ENCODE results near the gene FHIT. TPM values are rescaled to one million over a fixed set of nuclear protein-coding genes. Genes with fewer than 3 reads are reported as not detected.
"Not testable (repeated sequence)": the region's sequence is repeated elsewhere in the genome, so short reads cannot be mapped to it uniquely, and the experiment has no call there.

Gene FHIT
- total and polyA plus RNA-seq, 2 donors from 2014 or later = 20.2 to 61.2 TPM

DNA sequence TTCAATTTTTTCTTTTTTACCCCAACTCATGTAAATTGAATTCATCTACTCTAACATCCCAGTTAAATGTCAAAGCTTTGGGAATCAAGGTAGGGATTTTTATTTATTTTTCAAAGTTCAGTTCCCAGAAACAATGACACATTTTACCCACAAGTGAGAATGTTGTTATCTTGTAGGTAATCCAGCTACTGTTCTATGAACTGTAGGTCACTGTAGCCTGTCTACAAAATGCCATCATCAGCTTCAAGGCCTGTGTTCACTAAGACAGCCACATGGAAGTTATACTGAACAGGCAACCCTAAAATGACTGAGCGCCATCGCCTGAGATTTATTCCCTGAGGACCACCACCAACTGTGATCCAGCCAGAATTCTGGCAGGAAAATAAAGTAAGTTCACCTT, 219.7 kb downstream of the FHIT start:
- FAIRE-seq = no peak
- H3K9ac ChIP-seq (ENCODE audit: low read length in 3 of 3) = no peak overlapping the region
- no peak overlapping the region for H3K4me3 ChIP-seq (ENCODE audit: low read length in 3 of 3)
- no peak for DNase-seq
- H3K27ac ChIP-seq (ENCODE audit: low read depth in 2 of 2, low read length in 2 of 2) = no peak overlapping the region
- H3K27me3 ChIP-seq (ENCODE audit: control insufficient read depth, insufficient read depth, low read length) = no peaks in the 10 kb centered on the region
- TF ChIP-seq, protein P1, sequence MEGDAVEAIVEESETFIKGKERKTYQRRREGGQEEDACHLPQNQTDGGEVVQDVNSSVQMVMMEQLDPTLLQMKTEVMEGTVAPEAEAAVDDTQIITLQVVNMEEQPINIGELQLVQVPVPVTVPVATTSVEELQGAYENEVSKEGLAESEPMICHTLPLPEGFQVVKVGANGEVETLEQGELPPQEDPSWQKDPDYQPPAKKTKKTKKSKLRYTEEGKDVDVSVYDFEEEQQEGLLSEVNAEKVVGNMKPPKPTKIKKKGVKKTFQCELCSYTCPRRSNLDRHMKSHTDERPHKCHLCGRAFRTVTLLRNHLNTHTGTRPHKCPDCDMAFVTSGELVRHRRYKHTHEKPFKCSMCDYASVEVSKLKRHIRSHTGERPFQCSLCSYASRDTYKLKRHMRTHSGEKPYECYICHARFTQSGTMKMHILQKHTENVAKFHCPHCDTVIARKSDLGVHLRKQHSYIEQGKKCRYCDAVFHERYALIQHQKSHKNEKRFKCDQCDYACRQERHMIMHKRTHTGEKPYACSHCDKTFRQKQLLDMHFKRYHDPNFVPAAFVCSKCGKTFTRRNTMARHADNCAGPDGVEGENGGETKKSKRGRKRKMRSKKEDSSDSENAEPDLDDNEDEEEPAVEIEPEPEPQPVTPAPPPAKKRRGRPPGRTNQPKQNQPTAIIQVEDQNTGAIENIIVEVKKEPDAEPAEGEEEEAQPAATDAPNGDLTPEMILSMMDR (IDR thresholded peaks at IDR 0.05; ENCODE audit: borderline replicate concordance, extremely low read depth, insufficient read depth) = no peak
- no peaks in the 10 kb centered on the region for H3K9me3 ChIP-seq (ENCODE audit: control insufficient read depth in 2 of 3, insufficient read depth in 1 of 3, low read length in 3 of 3)
- no peaks in the 10 kb centered on the region for H3K36me3 ChIP-seq (ENCODE audit: control insufficient read depth in 2 of 3, insufficient read depth in 3 of 3, low read length in 3 of 3)
- intact Hi-C loops (cut with DNase I) = no loop called here
- no peaks in the 10 kb centered on the region for H3K4me1 ChIP-seq (ENCODE audit: control insufficient read depth in 2 of 3, insufficient read depth in 2 of 3, low read depth in 1 of 3, low read length in 3 of 3)

- H3K36me3 ChIP-seq (ENCODE audit: control insufficient read depth in 2 of 3, insufficient read depth in 3 of 3, low read length in 3 of 3) = no peaks in the 10 kb centered on the region
- intact Hi-C loops (cut with DNase I) = no loop called here
- DNase-seq (no peak), FAIRE-seq (no peak)
- H3K27me3 ChIP-seq (ENCODE audit: control insufficient read depth, insufficient read depth, low read length) = no peaks in the 10 kb centered on the region
- no peaks in the 10 kb centered on the region for H3K9me3 ChIP-seq (ENCODE audit: control insufficient read depth in 2 of 3, insufficient read depth in 1 of 3, low read length in 3 of 3)
- TF ChIP-seq, protein P1 (IDR thresholded peaks at IDR 0.05; ENCODE audit: borderline replicate concordance, extremely low read depth, insufficient read depth) = no peak
- no peak overlapping the region for H3K4me3 ChIP-seq (ENCODE audit: low read length in 3 of 3)
- H3K4me1 ChIP-seq (ENCODE audit: control insufficient read depth in 2 of 3, insufficient read depth in 2 of 3, low read depth in 1 of 3, low read length in 3 of 3) = no peaks in the 10 kb centered on the region
- no peak overlapping the region for H3K9ac ChIP-seq (ENCODE audit: low read length in 3 of 3)
- no peak overlapping the region for H3K27ac ChIP-seq (ENCODE audit: low read depth in 2 of 2, low read length in 2 of 2)
These were observed 220.7 kb downstream of the FHIT start for GRCh38 chr3:61030469-61031035.

DNA sequence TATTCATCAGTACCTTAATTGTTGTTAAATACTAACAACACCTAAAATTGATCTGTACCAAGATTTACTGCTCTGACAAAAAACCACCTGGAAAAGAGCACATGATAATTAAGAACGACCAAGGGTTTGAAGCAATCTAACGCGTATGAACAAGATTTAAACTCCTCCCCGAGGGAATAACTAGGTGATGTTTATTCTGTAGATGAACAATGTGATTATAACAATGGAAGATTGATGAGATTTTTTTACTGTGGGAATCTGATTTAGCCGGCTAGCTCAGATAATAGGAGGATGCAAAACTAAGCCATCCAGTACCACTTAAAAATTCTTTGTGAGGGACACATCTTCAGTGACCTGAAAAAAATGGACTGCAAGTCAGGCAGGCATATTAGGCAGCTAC, 222.1 kb downstream of the FHIT start:
- DNase-seq (no peak), FAIRE-seq (no peak)
- TF ChIP-seq, protein P1 (IDR thresholded peaks at IDR 0.05; ENCODE audit: borderline replicate concordance, extremely low read depth, insufficient read depth) = no peak
- no peak overlapping the region for H3K9ac ChIP-seq (ENCODE audit: low read length in 3 of 3)
- H3K9me3 ChIP-seq (ENCODE audit: control insufficient read depth in 2 of 3, insufficient read depth in 1 of 3, low read length in 3 of 3) = no peaks in the 10 kb centered on the region
- intact Hi-C loops (cut with DNase I) = no loop called here
- H3K27ac ChIP-seq (ENCODE audit: low read depth in 2 of 2, low read length in 2 of 2) = no peak overlapping the region
- H3K4me3 ChIP-seq (ENCODE audit: low read length in 3 of 3) = no peak overlapping the region
- H3K36me3 ChIP-seq (ENCODE audit: control insufficient read depth in 2 of 3, insufficient read depth in 3 of 3, low read length in 3 of 3) = no peaks in the 10 kb centered on the region
- H3K27me3 ChIP-seq (ENCODE audit: control insufficient read depth, insufficient read depth, low read length) = no peaks in the 10 kb centered on the region
- H3K4me1 ChIP-seq (ENCODE audit: control insufficient read depth in 2 of 3, insufficient read depth in 2 of 3, low read depth in 1 of 3, low read length in 3 of 3) = no peaks in the 10 kb centered on the region

GRCh38 chr3:61018807-61019206, 232.4 kb downstream of the FHIT start:
- peaks cover 0 to 3% (median 0%) of the 10 kb centered on the region in 3 donors for H3K4me1 ChIP-seq (ENCODE audit: control insufficient read depth in 2 of 3, insufficient read depth in 2 of 3, low read depth in 1 of 3, low read length in 3 of 3)
- FAIRE-seq = no peak
- no peak overlapping the region for H3K27ac ChIP-seq (ENCODE audit: low read depth in 2 of 2, low read length in 2 of 2)
- TF ChIP-seq, protein P1 (IDR thresholded peaks at IDR 0.05; ENCODE audit: borderline replicate concordance, extremely low read depth, insufficient read depth) = no peak
- DNase-seq = no peak
- no peaks in the 10 kb centered on the region for H3K36me3 ChIP-seq (ENCODE audit: control insufficient read depth in 2 of 3, insufficient read depth in 3 of 3, low read length in 3 of 3)
- no peaks in the 10 kb centered on the region for H3K27me3 ChIP-seq (ENCODE audit: control insufficient read depth, insufficient read depth, low read length)
- intact Hi-C loops (cut with DNase I) = no loop called here
- no peak overlapping the region for H3K4me3 ChIP-seq (ENCODE audit: low read length in 3 of 3)
- no peaks in the 10 kb centered on the region for H3K9me3 ChIP-seq (ENCODE audit: control insufficient read depth in 2 of 3, insufficient read depth in 1 of 3, low read length in 3 of 3)
- H3K9ac ChIP-seq (ENCODE audit: low read length in 3 of 3) = no peak overlapping the region

- H3K36me3 ChIP-seq (ENCODE audit: control insufficient read depth in 2 of 3, insufficient read depth in 3 of 3, low read length in 3 of 3); intact Hi-C loops (cut with DNase I); H3K9ac ChIP-seq (ENCODE audit: low read length in 3 of 3); H3K4me1 ChIP-seq (ENCODE audit: control insufficient read depth in 2 of 3, insufficient read depth in 2 of 3, low read depth in 1 of 3, low read length in 3 of 3); H3K27me3 ChIP-seq (ENCODE audit: control insufficient read depth, insufficient read depth, low read length); H3K27ac ChIP-seq (ENCODE audit: low read depth in 2 of 2, low read length in 2 of 2); H3K9me3 ChIP-seq (ENCODE audit: control insufficient read depth in 2 of 3, insufficient read depth in 1 of 3, low read length in 3 of 3); H3K4me3 ChIP-seq (ENCODE audit: low read length in 3 of 3); FAIRE-seq; DNase-seq: not testable (repeated sequence)
These were observed 234.2 kb downstream of the FHIT start for GRCh38 chr3:61017028-61017427.

All from kidney (tissue), 14 donors.